ENCODE measurements around the gene TXNDC17. TPM values are rescaled to one million over a fixed set of nuclear protein-coding genes. Genes with fewer than 3 reads are reported as not detected.
"Not testable (repeated sequence)": the region's sequence is repeated elsewhere in the genome, so short reads cannot be mapped to it uniquely, and the experiment has no call there.

Gene TXNDC17
- total RNA-seq, 2 donors from 2014 or later: 52.6 to 90.6 TPM

DNA sequence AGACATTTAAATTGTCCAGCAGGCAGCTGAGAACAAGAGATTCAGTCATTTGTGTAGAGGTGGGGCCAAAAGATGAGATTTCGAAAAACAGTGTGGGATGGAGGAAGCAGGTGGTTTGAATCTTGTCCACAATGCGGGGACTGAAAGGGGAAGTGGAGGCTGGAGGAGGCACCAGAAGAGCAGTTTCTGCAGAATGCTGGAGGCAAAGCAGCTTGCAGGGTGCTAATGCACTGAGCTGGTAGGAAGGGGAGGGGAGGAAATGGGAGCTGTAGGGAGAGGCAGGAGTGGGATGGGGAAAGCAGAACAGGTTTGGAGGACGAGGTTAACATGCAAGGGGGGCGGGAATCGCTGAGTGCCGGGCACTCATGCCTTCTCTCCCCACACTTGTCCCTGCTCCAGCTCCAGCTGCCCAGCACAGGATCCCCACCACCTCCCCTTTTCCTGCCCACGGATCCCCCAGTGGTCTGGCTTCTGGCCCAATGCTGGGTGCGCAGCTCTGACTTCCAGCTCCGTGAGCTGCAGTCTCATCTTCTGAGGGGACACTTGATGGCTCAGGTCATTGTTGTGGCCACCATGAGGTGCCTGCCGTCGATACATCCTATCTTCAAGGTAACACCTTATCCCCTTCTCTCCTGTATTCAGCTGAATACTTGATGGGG lies 20.1 kb downstream of the TXNDC17 start:
- Histone ChIP-seq H3K27me3 (replicated peaks; ENCODE audit: insufficient read depth) (peaks cover 8% of the 10 kb centered on the region), H3K36me3 (no peaks in the 10 kb centered on the region), H3K4me3 (no peak overlapping the region), H3K27ac (no peak overlapping the region), H3K4me1 (ENCODE audit: control insufficient read depth in 1 of 2, low read depth in 2 of 2) (no peaks in the 10 kb centered on the region), H3K9me3 (no peaks in the 10 kb centered on the region)
- no peak for TF ChIP-seq CTCF (IDR thresholded peaks at IDR 0.05)
- ATAC-seq (ENCODE audit: insufficient number of reproducible peaks, low FRiP score, low read depth): no peak
- DNase-seq (ENCODE audit: low spot score): no peak

DNA sequence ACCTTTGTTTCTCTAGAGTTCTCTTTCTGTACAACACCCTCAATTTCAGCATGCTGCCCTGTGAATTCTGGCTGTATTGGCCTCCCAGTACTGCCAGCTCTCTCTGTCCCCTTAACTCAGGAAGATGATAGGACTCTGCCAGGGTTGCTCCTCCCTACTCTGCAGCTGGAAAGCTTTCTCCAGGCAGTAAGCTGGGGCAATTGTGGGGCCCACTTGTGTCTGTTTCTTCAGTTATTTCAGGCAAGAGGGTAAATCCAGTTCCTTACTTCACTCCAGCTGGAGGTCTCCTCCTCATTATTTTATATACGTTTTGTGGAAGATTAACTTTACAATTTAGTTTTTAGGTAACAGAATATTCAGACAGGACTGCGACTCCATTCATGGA lies 20.6 kb downstream of the TXNDC17 start:
- Histone ChIP-seq H3K9me3 (no peaks in the 10 kb centered on the region), H3K36me3 (no peaks in the 10 kb centered on the region), H3K27me3 (replicated peaks; ENCODE audit: insufficient read depth) (peaks cover 8% of the 10 kb centered on the region), H3K27ac (no peak overlapping the region), H3K4me3 (no peak overlapping the region), H3K4me1 (ENCODE audit: control insufficient read depth in 1 of 2, low read depth in 2 of 2) (no peaks in the 10 kb centered on the region)
- ATAC-seq (ENCODE audit: insufficient number of reproducible peaks, low FRiP score, low read depth) (no peak), DNase-seq (ENCODE audit: low spot score) (no peak)
- TF ChIP-seq CTCF (IDR thresholded peaks at IDR 0.05): no peak

DNA sequence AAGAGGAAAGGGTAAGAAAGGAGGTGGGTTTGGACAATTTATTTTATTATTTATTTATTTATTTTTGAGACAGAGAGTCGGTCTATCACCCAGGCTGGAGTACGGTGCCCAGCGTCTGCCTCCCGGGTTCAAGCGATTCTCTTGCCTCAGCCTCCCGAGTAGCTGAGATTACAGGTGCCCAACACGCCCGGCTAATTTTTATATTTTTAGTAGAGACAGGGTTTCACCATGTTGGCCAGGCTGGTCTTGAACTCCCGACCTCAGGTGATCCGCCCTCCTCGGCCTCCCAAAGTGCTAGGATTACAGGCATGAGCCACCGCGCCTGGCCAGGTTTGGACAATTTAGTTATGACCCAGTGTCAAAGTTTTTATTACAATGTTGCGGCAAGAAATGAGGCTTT lies 22.3 kb downstream of the TXNDC17 start:
- not testable (repeated sequence) for ATAC-seq (ENCODE audit: insufficient number of reproducible peaks, low FRiP score, low read depth); H3K4me3 ChIP-seq; H3K27ac ChIP-seq; H3K9me3 ChIP-seq; H3K36me3 ChIP-seq; H3K4me1 ChIP-seq (ENCODE audit: control insufficient read depth in 1 of 2, low read depth in 2 of 2); H3K27me3 ChIP-seq (replicated peaks; ENCODE audit: insufficient read depth); DNase-seq (ENCODE audit: low spot score)

- ATAC-seq (ENCODE audit: insufficient number of reproducible peaks, low FRiP score, low read depth) (peak; percentile 69), DNase-seq (ENCODE audit: low spot score) (no peak)
- H3K4me1 ChIP-seq (ENCODE audit: control insufficient read depth in 1 of 2, low read depth in 2 of 2): no peaks in the 10 kb centered on the region
- H3K9me3 ChIP-seq: no peaks in the 10 kb centered on the region
- TF ChIP-seq CTCF (IDR thresholded peaks at IDR 0.05): peak; percentile 83
- no peaks in the 10 kb centered on the region for H3K27me3 ChIP-seq (replicated peaks; ENCODE audit: insufficient read depth)
- H3K27ac ChIP-seq: no peak overlapping the region
- H3K4me3 ChIP-seq: no peak overlapping the region
- H3K36me3 ChIP-seq: no peaks in the 10 kb centered on the region
Measured at GRCh38 chr17:6666077-6666521, 25.2 kb downstream of the TXNDC17 start.

DNA sequence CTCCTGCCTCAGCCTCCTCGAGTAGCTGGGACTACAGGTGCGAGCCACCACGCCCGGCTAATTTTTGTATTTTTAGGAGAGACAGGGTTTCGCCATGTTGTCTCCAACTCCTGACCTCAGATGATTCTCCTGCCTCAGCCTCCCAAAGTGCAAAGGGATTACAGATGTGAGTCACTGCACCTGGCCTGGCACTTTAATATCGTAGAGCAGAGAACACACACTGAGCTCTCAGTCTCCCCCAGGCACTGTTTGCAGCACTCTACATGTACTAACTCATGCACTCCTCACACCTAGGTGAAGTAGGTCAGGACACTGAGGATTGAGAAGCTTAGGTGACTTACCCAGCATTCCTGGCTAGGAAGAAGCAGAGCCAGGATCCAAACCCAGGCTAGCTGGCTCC lies 25.7 kb downstream of the TXNDC17 start:
- no peak overlapping the region for H3K27ac ChIP-seq
- no peak overlapping the region for H3K4me3 ChIP-seq
- ATAC-seq (ENCODE audit: insufficient number of reproducible peaks, low FRiP score, low read depth) (no peak), DNase-seq (ENCODE audit: low spot score) (no peak)
- no peaks in the 10 kb centered on the region for H3K9me3 ChIP-seq
- H3K27me3 ChIP-seq (replicated peaks; ENCODE audit: insufficient read depth): no peaks in the 10 kb centered on the region
- no peaks in the 10 kb centered on the region for H3K4me1 ChIP-seq (ENCODE audit: control insufficient read depth in 1 of 2, low read depth in 2 of 2)
- no peak for TF ChIP-seq CTCF (IDR thresholded peaks at IDR 0.05)
- no peaks in the 10 kb centered on the region for H3K36me3 ChIP-seq

DNA sequence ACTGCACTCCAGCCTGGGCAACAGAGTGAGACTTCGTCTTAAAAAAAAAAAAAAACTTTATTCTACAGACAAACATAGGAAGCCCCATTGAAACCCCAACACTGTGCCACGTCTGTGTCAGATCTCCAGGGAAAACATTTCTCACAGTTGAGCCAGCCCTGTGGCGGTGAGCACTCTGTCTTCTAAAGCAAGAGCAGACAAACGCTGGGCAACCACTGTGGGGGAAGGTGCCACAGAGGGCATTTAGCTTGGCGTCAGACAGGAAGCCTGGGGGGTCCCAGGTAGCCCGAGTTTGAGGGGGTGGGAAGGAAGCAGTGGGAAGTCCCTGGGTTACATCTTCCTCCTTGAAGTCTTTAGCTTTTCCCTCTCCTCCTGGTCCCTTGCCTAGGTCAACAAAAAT lies 26.7 kb downstream of the TXNDC17 start:
- H3K4me1 ChIP-seq (ENCODE audit: control insufficient read depth in 1 of 2, low read depth in 2 of 2): no peaks in the 10 kb centered on the region
- H3K27ac ChIP-seq: no peak overlapping the region
- no peaks in the 10 kb centered on the region for H3K36me3 ChIP-seq
- no peaks in the 10 kb centered on the region for H3K9me3 ChIP-seq
- no peaks in the 10 kb centered on the region for H3K27me3 ChIP-seq (replicated peaks; ENCODE audit: insufficient read depth)
- no peak for TF ChIP-seq CTCF (IDR thresholded peaks at IDR 0.05)
- ATAC-seq (ENCODE audit: insufficient number of reproducible peaks, low FRiP score, low read depth) (no peak), DNase-seq (ENCODE audit: low spot score) (no peak)
- H3K4me3 ChIP-seq: no peak overlapping the region

All from thoracic aorta (tissue), 2 donors.